NCI-H146 treated with DMSO at 0.1 percent for 48 hours (cell line): ENCODE data around the gene LEF1.

Source experiments
- DNase-seq: peaks from one replicate; lab custom pipeline; 2025; ENCODE audit not compliant: unreplicated experiment; lab: John Stamatoyannopoulos, UW

LEF1 gene

DNA sequence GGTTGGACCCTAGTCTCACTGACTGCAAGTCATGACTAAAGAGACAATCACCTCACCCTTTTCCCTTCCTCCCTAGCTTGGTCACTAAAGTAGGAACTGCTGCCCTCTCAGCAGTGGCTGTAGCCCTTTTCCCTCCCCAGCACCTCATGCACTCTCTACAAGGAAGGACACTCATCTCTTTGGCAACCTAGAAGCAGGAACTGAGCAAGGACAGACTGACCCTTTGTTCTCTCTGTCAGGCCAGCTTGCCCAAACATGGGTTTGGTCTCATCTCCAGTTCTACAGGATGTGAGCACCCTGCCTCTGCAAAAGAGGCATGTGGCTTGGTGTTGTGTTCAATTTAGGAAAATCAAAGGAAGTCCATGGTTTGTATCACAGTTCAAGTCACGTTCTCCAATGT is 15.8 kb downstream of the LEF1 start:
- no peak for DNase-seq

DNA sequence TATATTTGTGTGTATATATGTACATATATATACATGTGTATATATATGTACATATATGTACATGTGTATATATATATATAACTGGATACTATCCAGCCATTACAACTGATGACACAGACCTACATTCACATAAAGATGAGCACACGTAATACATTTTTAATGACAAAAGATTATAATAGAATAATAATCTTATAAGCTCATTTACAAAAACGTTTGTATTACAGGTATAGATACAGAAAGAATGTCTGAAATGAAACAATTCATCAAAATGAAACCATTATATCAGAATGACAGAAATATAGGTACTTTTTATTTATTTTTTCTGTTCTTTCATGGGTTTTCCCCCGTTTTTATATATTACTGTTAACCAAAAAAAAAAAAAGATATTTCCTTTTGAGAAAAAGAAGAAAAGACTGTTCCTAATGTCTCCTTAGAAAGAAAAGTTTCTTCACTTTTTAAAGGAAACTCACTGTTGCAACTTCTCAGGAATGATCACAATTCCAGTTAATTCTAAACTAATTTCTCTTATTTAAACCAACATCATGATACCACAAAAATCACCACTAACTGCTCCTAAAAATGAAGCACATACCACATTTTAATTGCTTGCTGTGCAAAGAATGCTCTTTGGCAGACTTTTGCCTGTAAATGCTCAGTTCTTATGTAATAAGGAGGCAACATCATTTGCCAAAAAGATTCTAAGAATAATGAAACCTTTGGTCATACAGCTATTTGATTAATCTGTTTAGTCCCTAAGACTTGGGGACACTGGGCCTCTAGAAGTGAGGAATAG is 18.9 kb downstream of the LEF1 start:
- no peak for DNase-seq

GRCh38 chr4:108148316-108148715 is 20.4 kb downstream of the LEF1 start:
- no peak for DNase-seq

GRCh38 chr4:108146819-108147218 is 21.9 kb downstream of the LEF1 start:
- DNase-seq, result no peak

DNA sequence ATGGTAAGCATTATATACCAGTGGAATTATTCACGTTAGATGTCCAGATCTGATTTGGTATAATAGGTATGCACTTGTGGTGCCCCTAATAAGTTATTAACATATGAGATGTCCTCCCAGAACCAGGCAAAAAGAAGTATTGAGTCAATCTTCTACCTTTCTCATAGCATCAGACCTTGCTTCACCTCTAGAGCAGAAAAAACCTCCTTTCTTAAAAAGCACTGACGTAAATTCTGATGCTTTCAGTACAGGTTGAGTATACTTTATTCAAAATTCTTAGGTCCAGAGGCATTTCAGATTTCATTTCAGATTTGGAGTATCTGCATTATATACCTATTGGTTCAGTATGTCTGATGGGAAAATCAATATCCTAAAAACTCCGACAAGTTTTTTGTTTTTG is 22.4 kb downstream of the LEF1 start:
- no peak for DNase-seq

DNA sequence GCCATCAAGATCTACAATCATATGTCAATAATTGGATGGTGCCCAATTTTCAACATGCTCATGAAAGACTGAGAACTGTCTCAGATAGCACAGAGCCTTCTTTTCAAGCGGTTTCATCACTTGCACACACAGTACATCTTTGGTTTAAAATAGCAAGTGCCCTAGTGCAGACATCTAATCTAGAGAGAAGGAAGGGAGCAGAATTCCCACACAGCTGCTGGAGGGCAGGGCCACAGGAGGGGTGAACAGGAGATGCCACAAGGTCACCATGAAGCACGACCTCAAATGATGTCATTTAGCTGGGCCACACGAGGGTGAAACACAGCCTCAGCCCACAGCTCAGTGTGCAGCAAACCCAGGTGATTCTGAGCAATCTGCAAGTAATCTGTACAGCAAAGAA is 24.3 kb downstream of the LEF1 start:
- DNase-seq, result no peak

- peak; percentile 0 for DNase-seq
Measured at GRCh38 chr4:108143515-108143914, 25.2 kb downstream of the LEF1 start.

- no peak for DNase-seq
Measured at GRCh38 chr4:108142870-108143269, 25.9 kb downstream of the LEF1 start.

DNA sequence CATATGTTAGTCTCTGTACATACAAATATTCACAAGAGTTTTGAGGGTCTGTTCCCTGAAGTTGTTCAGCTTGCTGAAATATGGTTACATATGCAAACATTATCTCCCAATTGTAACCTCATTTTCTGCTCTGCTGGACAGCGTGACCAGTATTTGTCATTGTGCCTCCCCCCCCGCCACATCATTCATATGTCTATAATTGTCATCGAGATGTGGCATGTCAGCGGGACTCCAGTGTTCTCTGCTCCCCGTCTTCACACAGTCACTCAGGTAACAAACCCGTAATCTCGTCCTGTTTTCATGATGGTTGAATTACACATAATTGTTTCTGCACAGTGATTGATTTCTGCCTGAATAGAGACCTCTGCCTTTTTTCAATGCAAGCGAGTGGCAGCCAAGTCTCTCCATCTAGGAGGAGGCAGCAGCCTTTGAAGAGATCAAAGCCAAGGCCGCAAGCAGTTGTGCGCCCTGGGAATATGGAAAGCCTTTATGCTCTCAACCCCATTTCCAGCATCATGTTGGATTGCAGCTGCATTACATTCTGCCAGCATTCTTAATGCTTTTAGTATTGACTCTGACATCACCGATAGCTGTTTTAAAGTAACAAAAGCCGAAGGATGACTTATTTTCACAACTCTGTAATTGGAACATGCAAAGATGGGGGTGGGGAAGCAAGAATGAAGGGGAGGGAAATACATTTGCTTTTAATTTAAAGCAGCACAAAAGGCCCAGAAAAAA is 27.4 kb downstream of the LEF1 start:
- DNase-seq, result peak; percentile 94

DNA sequence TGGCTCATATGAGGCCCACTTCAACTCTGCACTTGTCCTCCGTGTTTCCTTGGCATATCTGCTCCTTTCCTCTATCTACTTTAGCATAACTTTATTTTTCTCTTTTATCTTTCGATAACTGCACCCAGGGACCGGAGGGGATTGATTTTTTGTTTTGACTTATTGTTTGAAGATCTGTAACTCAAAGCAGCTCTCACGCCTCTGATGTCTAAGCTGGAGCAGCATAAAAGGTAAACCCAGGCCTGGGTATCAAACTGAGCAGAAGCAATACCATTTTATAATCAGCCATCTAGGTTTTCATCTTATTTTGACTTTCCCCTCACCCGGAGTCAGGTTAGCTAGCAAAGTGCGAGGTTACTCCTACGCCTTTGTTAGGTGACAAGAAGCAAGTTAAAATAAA is 28.4 kb downstream of the LEF1 start:
- DNase-seq, result no peak

DNA sequence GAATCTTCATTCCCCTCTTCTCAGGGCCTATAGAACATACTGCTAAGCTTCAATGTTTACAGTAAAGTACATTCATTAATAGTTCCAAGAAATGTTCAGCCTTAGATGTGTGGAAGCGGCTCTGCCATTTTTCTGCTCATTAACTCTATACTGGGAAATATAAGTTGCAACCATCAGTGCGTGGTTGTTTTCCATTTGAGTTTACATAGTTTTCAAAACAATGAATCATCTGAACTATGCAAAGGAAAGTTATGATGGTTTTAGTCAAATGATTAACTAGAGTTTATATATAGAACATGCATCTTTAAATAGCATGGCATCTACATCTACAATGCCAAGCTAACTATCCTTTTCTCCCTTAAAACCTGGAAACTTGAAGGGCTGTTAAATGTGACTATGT is 29.6 kb downstream of the LEF1 start:
- no peak for DNase-seq

DNA sequence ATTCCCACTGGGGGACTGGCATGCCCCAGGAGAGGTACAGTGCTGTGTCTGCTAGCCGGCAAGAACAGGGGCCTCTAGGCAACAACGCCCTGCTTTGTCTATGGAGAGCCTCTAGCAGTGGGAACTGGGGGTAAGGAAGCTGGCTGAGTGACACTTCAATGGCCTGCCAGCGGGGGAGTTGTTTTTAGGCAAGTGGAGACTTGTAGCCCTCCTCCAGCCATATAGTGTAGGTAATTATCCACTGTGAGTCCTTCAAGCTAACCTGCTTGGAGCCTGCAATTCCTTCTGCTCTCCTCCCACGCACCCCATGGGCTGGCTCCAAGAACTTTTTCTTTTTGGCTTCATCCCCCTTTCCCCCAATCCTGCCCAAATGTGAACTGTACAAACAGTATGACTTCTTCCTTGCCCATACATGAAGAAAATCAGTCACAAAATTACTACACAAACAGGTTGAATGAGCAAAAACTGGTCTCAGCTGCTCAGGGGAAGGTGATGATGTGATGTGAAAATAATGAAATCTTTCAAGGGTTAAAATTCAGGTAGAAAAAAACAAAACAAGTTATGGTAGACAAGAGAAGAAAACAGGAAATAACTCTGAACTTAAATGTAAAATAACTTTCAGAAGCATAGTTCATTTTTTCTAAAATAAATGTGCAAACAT is 33.1 kb downstream of the LEF1 start:
- DNase-seq, result peak; percentile 73

DNA sequence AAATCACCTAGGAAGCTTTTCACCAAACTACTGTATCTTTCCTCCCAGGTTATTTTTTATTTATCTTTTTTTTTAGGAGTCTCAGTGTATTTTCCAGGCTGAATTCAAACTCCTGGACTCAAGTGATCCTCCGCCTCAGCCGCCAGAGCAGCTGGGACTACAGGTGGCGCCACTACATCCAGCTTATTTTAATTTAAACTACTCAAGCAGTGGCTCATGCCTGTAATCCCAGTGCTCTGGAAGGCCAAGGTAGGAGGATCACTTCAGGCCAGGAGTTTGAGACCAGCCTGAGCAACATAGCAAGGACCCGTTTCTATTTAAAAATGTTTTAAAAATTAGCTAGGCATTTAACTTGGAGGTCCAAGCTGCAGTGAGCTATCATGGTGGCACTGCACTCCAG is 37.8 kb downstream of the LEF1 start:
- DNase-seq, result no peak

DNA sequence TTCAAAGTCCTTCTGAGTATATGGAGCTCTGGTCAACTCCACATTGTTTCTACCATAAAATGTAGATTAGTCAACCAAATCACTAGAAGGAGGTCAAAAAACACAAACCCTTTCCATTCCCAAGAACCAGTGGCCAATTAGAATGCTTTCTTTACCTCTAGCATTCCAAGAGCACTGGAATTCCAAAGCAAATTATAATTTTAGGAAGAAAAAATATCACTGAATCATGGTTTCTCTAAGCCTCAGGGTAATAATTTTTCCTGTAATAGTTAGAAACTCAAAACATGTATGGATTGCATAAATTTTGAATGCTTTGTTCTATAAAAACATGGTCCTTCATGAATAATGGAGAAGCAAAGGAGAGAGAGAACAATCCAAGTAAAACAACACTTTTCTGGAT is 39.5 kb downstream of the LEF1 start:
- no peak for DNase-seq

GRCh38 chr4:108126806-108127205 is 41.9 kb downstream of the LEF1 start:
- no peak for DNase-seq

DNA sequence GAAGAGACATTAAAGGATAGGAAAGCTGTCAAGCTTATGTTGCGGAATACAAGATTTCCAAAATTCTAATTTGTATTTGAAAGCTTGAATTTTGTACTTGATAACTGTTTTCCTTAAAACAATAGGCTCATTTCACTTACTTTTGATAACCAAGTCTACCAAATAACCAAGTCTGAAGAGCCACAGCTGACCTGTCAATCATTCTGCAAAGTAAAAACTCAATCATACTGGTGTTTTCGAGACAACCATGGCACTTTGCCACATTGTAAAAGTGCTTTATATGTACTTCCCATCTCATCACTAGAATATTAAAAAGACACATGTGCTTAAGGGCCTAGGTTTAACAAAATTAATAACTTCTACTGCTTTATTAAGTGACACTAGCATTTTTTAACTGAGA is 47.9 kb downstream of the LEF1 start:
- no peak for DNase-seq

DNA sequence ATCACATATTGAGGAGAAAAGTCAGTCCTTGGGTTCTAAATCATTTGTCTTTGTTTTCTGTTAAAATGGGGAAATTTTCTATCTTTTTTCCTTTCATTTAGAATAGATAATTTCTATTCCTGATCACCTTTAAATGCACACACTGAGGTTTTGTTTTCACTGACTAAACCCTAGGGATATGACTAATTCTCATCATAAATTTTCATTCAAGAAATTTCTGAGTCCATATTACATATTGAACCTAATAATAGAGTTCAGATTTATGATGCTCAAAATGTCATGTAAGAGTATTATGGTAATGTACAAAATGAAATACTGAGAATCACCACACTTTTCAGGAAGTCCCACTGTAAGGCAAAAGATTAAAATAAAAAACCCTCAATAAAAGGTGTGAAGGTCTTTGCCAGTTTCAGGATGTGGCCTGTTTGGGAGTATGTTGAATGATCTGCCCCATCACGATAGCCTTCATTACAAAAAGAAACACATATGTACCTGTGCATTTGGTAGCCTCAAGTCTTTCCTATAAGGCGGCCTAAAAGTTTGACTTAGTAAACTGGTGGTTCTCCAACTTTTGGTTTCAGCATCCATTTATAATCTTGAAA is 49.4 kb downstream of the LEF1 start:
- no peak for DNase-seq

GRCh38 chr4:108118505-108118904 is 50.2 kb downstream of the LEF1 start:
- DNase-seq, result peak; percentile 73

- DNase-seq, result no peak
Measured at GRCh38 chr4:108117418-108118182, 51.1 kb downstream of the LEF1 start.

DNA sequence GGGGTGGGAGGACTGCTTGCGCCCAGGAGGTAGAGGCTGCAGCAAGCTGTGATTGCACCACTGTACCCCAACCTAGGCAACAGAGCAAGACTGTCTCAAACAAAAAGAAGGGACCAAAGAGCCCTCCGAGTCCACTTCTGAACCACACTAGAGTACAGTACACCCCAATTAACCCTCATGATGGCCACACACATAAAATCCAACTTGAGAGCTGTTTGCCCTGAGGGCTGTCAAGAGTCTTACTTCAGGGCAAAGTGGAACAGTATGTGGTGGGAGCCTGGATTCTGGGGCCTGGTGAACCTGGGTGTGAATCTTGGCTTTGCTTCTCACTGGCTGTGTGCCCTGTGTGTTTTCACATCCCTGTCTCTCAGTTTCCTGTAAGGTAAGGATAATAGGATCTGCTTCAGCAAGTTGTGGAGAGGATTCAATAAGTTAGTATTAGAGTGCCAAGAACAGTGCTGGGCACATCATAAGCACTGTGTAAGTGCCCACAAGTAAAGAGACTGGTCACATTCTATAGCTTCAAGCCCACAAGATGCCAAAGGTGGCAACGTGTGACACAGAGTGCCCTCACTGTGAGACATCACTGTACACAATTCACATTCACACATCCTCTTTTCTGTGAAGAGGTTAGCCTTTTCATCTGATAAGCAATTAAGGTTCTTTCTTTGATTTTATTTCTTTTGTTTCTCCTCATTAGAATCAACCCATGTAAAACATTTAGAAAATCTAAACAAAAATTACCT is 52.1 kb downstream of the LEF1 start:
- no peak for DNase-seq
